Activated CD4-positive, alpha-beta T cell treated with anti-CD3 and anti-CD28 coated beads, Interleukin-2, amount 10 ng/mL, durations not matched to agents 24 days and 14 days (primary cell): Measurements from ENCODE around the gene MRPL34. TPM values are rescaled to one million over a fixed set of nuclear protein-coding genes. Genes with fewer than 3 reads are reported as not detected.
A peak's percentile ranks its signal among the peaks of the same experiment; 100 is the strongest.
"Not testable (repeated sequence)": the region's sequence is repeated elsewhere in the genome, so short reads cannot be mapped to it uniquely, and the experiment has no call there.

Experiments
- DNase-seq: peaks from one replicate; pipeline ENCODE4 v3.0.0; 2022
- H3K27ac Mint-ChIP-seq: one replicate; pipeline ENCODE4 v1.8.0; 2022; ENCODE audit warnings: mild to moderate bottlenecking, mixed read lengths
- H3K27me3 Mint-ChIP-seq: one replicate; pipeline ENCODE4 v1.8.0; 2022; ENCODE audit warnings: mixed read lengths
- H3K36me3 Mint-ChIP-seq: one replicate; pipeline ENCODE4 v1.8.0; 2022; ENCODE audit warnings: low read depth, mild to moderate bottlenecking, mixed read lengths
- H3K4me1 Mint-ChIP-seq: one replicate; pipeline ENCODE4 v1.8.0; 2021; ENCODE audit warnings: mixed read lengths
- H3K4me3 Mint-ChIP-seq: one replicate; pipeline ENCODE4 v1.8.0; 2022; ENCODE audit warnings: mild to moderate bottlenecking, moderate library complexity, mixed read lengths
- H3K9me3 Mint-ChIP-seq: one replicate; pipeline ENCODE4 v1.8.0; 2021; ENCODE audit warnings: mixed read lengths
- intact Hi-C: fragments of 100-400 bp; cut with micrococcal nuclease; formaldehyde crosslinking; loops from one replicate; pipeline ENCODE4 v1.15.1; 2023
- total RNA-seq: library from RNA; stranded (reverse); gene quantifications from 2 replicates; pipeline ENCODE4 v1.2.3, GENCODE V29; 2022

MRPL34 gene
- total RNA-seq, 1 donor from 2014 or later: 103 TPM

DNA sequence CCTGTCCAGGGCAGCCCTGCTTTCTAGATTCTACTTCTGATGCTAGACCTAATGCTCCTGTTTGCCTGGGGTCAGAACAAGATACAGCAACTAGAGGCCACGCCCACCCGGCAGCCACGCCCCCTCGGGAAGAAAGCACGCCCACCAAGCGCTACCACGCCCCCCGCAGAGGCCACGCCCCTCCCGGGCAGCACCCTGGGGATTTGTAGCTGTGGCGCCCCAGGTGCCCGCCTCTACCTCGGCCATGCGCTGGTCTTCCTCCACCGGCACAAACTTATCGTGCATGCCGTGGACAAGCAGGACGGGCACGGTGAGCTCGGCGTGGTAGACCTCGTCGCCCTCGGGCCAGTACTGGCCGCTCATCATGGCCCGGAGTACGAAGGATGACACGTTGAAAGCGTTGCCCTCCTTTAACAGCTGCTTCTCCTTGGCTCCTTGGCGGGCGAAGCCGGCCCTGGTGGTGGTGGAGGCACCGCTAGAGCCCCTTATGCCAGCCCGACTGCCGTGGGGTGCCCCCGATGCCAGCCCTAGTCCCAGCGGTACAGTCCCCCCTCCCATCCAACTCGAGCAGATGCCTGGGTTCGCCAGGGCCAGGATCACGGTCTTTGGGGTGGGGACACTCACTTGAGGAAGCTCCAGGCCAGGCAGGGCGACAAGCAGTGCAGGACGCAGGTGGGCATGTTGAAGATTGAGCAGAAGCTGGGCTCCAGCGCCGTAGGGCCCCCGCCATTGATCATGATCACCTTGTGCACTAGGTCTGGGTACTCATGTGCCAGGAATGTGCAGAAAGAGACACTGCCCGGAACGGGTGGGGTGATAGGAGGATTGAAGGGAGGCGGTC is 11.4 kb upstream of the MRPL34 start:
- peaks cover 10% of the 10 kb centered on the region for H3K36me3 Mint-ChIP-seq

DNA sequence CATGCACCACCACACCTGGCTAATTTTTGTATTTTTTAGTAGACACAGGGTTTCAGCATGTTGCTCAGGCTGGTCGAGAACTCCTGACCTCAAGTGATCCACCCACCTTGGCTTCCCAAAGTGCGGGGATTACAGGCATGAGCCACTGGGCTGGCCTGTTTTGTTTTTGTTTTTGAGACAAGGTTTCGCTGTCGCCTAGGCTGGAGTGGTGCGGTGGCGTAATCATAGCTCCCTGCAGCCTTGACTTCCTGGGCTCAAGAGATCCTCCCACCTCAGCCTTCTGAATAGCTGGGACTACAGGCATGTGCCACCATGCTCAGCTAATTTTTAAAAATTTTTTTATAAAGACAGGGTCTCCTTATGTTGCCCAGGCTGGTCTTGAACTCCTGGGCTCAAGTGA is 10.1 kb upstream of the MRPL34 start:
- intact Hi-C loops, H3K27ac Mint-ChIP-seq, H3K27me3 Mint-ChIP-seq, H3K9me3 Mint-ChIP-seq, DNase-seq, H3K4me1 Mint-ChIP-seq, H3K4me3 Mint-ChIP-seq: not testable (repeated sequence)
- H3K36me3 Mint-ChIP-seq: peaks cover 14% of the 10 kb centered on the region

More for the DNA sequence above, 11.4 kb upstream of the MRPL34 start:
- intact Hi-C loops: no loop called here
- Mint-ChIP-seq H3K27me3 (peaks cover 7% of the 10 kb centered on the region), H3K4me1 (peaks cover 3% of the 10 kb centered on the region), H3K9me3 (no peaks in the 10 kb centered on the region), H3K4me3 (no peak overlapping the region), H3K27ac (no peak overlapping the region)
- DNase-seq: peak; percentile 88

DNA sequence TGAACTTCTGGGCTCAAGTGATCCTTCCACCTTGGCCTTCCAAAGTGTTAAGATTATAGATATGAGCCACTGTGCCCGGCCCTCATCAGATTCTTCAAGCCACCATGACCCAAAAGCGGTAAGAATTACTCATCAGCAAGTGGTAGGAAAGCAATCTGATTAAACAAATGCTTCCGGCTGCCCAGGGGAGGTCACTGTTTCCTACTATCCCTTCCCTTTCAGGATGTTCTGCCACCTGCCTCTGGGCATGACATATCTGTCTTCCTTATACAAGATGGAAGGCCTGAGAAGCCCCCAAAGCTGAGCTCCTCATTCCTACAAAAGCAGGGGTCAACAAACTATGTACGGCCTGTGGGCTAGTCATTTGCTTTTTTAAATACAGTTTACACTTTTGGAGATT is 9.4 kb upstream of the MRPL34 start:
- peaks cover 16% of the 10 kb centered on the region for H3K36me3 Mint-ChIP-seq
- H3K27ac Mint-ChIP-seq: no peak overlapping the region
- intact Hi-C loops: no loop called here
- H3K27me3 Mint-ChIP-seq: no peaks in the 10 kb centered on the region
- H3K4me1 Mint-ChIP-seq: peaks cover 3% of the 10 kb centered on the region
- no peaks in the 10 kb centered on the region for H3K9me3 Mint-ChIP-seq
- no peak for DNase-seq
- no peak overlapping the region for H3K4me3 Mint-ChIP-seq

DNA sequence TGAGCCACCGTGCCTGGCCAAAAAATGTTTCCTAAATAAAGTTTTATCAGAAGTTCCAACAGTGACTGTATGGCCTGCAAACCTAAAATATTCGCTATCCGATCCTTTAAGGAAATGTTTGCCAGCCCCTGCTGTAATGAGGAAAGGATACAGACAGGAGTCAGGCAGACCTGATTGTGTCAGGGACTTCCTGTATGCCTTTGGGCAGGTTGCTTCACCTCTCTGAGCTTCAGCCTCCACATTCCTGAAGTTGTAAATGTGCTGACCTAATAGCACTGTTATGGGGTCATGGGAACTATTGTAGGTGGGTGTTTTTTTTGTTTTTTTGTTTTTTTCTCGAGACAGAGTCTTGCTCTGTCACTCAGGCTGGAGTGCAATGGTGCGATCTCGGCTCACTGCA is 8.7 kb upstream of the MRPL34 start:
- Mint-ChIP-seq H3K27me3 (no peaks in the 10 kb centered on the region), H3K27ac (no peak overlapping the region), H3K4me3 (no peak overlapping the region), H3K4me1 (peaks cover 5% of the 10 kb centered on the region), H3K9me3 (no peaks in the 10 kb centered on the region), H3K36me3 (peaks cover 17% of the 10 kb centered on the region)
- intact Hi-C loops: no loop called here
- DNase-seq: no peak

DNA sequence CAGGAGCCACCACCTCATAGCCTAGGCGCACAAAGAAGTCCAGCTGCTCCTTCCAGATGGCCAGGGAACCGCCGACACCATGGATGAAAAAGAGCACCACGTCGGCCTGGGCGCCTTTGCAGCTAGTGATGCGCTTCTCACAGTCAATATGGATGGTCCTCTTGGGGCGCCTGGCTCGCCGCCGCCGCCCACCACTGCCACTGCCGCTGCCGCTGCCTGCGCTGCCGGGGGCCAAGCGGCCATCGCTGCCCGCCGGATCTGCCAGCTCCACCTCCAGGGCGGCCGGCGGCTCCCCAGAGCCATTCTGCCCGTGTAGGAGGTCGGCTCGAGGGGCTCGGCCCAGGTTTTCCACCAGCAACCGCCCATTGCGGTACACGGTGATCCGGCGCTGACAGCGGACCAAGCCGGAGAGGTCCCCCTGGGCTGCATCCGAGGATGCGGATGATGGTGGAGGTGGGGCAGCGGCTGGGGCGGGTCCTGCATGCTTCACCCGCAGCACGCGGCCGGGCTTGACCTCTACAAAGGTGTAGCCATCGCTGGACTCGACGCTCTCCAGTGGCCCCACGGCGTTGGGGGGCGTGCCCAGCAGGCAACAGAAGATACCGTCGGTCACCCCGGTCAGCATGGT is 4.6 kb upstream of the MRPL34 start:
- Mint-ChIP-seq H3K27me3 (no peaks in the 10 kb centered on the region), H3K27ac (no peak overlapping the region), H3K4me3 (no peak overlapping the region), H3K9me3 (no peaks in the 10 kb centered on the region), H3K36me3 (peaks cover 18% of the 10 kb centered on the region), H3K4me1 (peaks cover 24% of the 10 kb centered on the region)
- intact Hi-C loops: no loop called here
- no peak for DNase-seq

DNA sequence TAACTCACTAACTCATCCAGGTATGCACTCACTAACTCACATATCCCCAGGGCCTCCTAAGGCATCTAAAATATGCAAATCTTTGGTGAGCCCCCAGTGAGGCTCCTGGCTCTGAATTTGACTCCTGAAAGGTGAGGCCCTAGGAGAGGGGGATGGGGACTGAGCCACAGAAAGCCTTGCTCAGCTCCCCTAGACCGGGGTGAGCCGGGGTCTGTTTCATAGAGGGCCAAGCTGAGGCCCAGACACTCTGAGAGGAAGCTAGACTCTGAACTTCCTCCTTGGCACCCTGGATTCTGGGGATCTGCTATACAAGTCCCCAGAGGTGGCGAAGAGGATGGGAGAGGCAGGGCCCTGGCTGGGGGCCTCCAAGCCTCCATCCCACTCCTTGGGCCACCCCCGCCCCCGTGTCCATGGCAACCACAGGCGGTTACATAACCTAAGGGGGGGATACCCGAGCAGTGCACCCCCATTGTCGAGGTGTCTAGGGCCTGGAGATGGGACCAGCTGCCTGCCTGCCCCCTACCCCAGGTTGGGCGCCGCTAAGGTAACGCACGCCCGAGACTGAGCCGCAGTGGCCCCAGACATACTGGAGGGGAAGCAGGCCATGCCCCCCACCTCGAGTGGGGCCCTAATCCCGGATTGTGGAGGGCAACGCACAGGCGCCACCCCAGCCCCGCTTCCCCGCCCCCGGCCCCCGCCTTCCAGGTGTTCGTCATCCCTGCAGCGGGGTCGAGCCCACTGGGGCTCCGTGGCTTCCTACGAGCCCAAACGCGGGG is 3.1 kb upstream of the MRPL34 start:
- Mint-ChIP-seq H3K27ac (peak overlapping the region; percentile 20), H3K27me3 (no peaks in the 10 kb centered on the region), H3K9me3 (no peaks in the 10 kb centered on the region), H3K4me1 (peaks cover 26% of the 10 kb centered on the region), H3K4me3 (peak overlapping the region; percentile 76), H3K36me3 (peaks cover 19% of the 10 kb centered on the region)
- intact Hi-C loops: no loop called here
- DNase-seq: peak; percentile 66

DNA sequence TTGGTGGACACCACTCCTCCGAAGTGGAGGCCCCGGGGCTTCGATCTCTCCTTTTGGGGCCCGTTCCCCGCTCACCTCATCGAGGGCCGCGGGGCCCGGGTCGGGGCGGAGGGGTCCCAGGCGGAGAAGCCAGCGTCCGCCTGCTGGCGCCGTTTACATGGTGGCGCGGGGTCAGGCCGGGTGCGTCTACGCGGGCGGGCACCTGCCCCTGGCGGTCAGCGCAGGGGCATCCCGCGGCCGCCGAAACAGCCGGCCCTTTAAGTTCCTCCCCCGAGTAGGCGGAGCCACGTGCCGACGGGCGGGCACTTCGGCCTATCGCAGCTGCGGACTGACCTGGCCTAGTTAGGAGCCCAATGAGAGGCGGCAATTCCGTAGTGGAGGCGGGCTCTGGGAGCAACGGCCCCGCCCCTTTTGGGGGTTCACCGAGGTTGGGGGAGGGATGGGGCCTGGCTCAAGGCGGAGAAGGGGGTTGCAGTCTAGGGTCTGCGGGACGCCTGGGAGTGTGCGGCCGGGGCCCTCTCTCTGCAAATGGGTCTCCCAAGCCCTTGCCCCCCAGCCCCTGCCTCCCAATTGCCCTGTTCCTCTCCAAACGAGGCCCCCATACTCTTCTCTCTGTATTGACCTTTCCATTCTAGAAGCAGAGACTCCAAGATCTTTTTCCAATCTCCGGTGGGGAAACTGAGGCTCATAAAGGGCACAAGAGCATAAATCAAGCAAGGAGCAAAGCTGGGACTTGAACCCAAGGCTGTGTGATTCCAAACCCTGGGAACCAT is 2.3 kb upstream of the MRPL34 start, which contains the start of gene ABHD8:
ABHD8 (minus strand) TSS at position 259 of the 773 bp plus-strand sequence. CDS start 1,809 bp downstream, outside the sequence.
- peak within 1 kb of the TSS; percentile 76 for H3K4me3 Mint-ChIP-seq
- peaks cover 30% of the 10 kb centered on the region for H3K4me1 Mint-ChIP-seq
- DNase-seq: peak; percentile 99
- H3K9me3 Mint-ChIP-seq: no peaks in the 10 kb centered on the region
- intact Hi-C loops: no loop called here
- no peaks in the 10 kb centered on the region for H3K27me3 Mint-ChIP-seq
- peak within 1 kb of the TSS; percentile 62 for H3K27ac Mint-ChIP-seq
- peaks cover 19% of the 10 kb centered on the region for H3K36me3 Mint-ChIP-seq

DNA sequence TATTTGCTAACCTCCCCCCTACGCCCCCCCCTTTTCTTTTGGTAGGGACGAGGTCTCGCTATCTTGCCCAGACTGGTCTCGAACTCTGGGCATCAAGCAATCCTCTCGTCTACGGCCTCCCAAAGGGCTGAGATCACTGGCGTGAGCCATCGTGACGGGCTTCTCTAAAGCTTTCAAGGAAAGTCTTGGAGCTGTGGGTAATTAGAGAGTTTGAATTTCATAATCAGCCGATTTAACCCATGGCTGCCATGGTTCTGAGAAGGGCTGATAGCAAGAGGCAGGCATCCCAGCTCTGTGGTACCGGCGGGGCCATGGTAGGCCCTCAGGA is 1.8 kb upstream of the MRPL34 start:
- H3K36me3 Mint-ChIP-seq: peaks cover 17% of the 10 kb centered on the region
- H3K27ac Mint-ChIP-seq: no peak overlapping the region
- H3K4me1 Mint-ChIP-seq: peaks cover 30% of the 10 kb centered on the region
- peak overlapping the region; percentile 76 for H3K4me3 Mint-ChIP-seq
- intact Hi-C loops: no loop called here
- peak; percentile 57 for DNase-seq
- no peaks in the 10 kb centered on the region for H3K27me3 Mint-ChIP-seq
- H3K9me3 Mint-ChIP-seq: no peaks in the 10 kb centered on the region

DNA sequence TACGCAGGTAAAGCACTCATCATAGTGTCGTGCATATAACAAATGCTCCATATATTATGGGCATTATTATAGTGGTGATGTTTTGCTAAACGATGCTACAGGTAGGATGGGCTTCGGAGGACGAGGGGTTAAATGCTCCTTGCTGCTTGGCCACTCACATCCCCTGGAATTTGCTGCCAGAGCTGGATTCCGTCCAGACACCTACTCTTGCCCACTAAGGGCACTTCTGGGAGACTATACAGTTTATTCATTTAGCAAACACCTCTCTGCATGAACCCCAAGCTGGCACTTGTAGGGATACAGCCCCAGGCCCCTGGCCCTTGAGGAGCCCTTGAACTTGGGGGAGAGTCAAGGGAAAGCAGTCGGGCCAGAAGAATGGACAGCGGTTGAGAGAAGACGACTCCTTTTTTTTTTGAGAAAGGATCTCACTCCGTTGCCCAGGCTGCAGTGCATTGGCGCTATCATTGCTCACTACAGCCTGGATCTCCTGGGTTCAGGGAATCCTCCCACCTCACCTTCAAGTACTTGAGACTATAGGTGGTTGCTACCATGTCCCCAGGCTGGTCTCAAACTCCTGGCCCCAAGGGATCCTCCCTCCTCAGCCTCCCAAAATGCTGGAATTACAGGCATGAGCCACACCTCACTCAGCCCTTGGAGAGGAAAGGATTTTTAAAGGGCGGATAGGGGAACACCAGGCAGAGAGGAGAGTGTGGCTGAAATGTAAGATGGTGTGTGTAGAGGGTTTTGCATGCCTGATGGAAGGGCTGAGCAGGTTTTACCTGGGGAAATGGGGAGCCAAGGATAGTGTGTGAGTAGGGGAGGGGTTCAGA is 1.1 kb upstream of the MRPL34 start:
- Mint-ChIP-seq H3K36me3 (peaks cover 21% of the 10 kb centered on the region), H3K27ac (peak overlapping the region; percentile 93), H3K9me3 (no peaks in the 10 kb centered on the region), H3K4me3 (peak overlapping the region; percentile 91), H3K4me1 (peaks cover 36% of the 10 kb centered on the region), H3K27me3 (no peaks in the 10 kb centered on the region)
- DNase-seq: peak; percentile 63
- intact Hi-C loops: loop anchor here (1.0 to 5.0 kb wide), 4 partner anchors 12 to 115 kb away; partner anchors contain the start of genes BABAM1 and OCEL1

DNA sequence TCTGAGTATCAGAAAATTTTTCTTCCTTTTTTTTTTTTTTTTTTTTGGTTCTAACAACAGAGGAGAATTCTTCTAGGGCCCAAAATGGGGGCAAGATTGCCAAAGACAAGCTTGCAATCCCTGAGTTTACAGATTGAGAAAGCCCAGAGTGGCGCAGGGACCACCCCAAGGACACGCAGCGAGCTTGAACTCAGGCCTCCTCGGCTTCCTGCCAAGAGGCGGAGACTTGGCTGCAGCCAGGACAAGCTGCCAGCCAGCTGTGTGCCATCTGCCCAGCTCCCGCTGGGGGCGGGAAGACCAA is 506 bp upstream of the MRPL34 start:
- H3K27ac Mint-ChIP-seq: peak overlapping the region; percentile 93
- no peak for DNase-seq
- peaks cover 37% of the 10 kb centered on the region for H3K4me1 Mint-ChIP-seq
- no peaks in the 10 kb centered on the region for H3K27me3 Mint-ChIP-seq
- peak overlapping the region; percentile 91 for H3K4me3 Mint-ChIP-seq
- H3K36me3 Mint-ChIP-seq: peaks cover 20% of the 10 kb centered on the region
- intact Hi-C loops: loop anchor here (1.0 to 5.0 kb wide), 4 partner anchors 13 to 114 kb away; partner anchors contain the start of genes BABAM1 and OCEL1
- H3K9me3 Mint-ChIP-seq: no peaks in the 10 kb centered on the region

DNA sequence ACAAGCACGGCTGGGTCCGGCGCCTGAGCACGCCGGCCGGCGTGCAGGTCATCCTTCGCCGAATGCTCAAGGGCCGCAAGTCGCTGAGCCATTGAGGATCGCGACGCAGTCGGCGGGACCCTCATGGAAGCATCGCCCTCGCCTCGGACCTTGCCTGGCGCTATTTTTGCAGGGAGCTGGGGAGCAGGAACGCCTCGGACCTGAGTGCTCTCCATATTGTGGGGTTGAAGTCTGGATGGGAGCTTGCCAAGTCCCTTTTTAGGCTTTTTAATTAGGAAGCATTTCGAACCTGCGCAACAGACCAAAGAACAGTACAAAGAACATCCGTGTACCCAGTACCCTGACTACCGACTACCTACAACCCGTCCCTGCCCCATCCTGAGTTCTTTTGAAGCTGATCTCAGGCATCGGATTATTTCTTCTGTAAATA is 628 bp downstream of the MRPL34 start:
- Mint-ChIP-seq H3K36me3 (peaks cover 15% of the 10 kb centered on the region), H3K4me1 (peaks cover 44% of the 10 kb centered on the region), H3K27me3 (no peaks in the 10 kb centered on the region), H3K4me3 (peak overlapping the region; percentile 91), H3K9me3 (no peaks in the 10 kb centered on the region), H3K27ac (peak overlapping the region; percentile 93)
- DNase-seq: no peak
- intact Hi-C loops: loop anchor here (5.0 kb wide), 1 partner anchor 79 kb away; the partner anchor contains the start of gene OCEL1

DNA sequence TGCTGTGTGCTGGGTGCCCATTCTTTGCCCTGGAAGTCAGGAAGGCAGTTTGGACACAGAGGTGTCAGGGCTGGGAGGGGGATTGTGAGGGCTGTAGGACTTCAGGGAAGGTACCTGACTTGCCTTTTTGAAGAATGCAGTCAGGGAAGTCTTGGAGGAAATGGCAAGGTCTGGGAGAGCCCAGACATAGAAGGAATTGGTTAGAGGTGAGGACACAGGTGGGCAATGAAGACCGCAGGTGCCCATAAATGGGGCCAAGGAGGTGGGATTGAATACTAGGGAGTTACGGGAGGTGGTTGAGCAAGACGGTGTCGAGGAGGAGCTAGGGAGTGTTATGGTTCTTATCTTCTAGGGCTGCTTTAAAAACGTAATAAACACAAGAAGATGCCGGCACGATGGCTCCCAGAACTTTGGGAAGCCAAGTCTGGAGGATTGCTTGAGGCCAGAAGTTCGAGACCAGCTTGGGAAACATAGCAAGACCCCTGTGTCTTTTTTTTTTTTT is 2.3 kb downstream of the MRPL34 start:
- Mint-ChIP-seq H3K27ac (peak overlapping the region; percentile 29), H3K4me1 (peaks cover 40% of the 10 kb centered on the region), H3K36me3 (peaks cover 20% of the 10 kb centered on the region), H3K4me3 (peak overlapping the region; percentile 91), H3K27me3 (no peaks in the 10 kb centered on the region), H3K9me3 (no peaks in the 10 kb centered on the region)
- intact Hi-C loops: loop anchor here (5.0 kb wide), 1 partner anchor 81 kb away; the partner anchor contains the start of gene OCEL1
- DNase-seq: peak; percentile 57
